Measurements from ENCODE around the gene ARF3. TPM values are rescaled to one million over a fixed set of nuclear protein-coding genes. Genes with fewer than 3 reads are reported as not detected.

Gene ARF3
- polyA plus RNA-seq, 3 donors: 56.5 to 88.5 (median 58.4) TPM

GRCh38 chr12:48903363-48903981 is 53.8 kb downstream of the ARF3 start:
- peak overlapping the region in 2 of 3 experiments; percentile 8 to 70 for H3K4me3 ChIP-seq (replicated peaks in 1 of 3; ENCODE audit: low read depth in 2 of 3, low read length in 3 of 3)
- no peaks in the 10 kb centered on the region for H4K20me1 ChIP-seq (ENCODE audit: insufficient read depth, low read length)
- 50% methylated on average over 12 of the region's 20 CpGs for WGBS (ENCODE audit: insufficient coverage)
- H3K27ac ChIP-seq (ENCODE audit: low read depth in 1 of 2, low read length in 2 of 2): no peak overlapping the region
- peak in 1 of 3 donors; percentile 54 for DNase-seq
- Mint-ChIP-seq H3K9me3 (no peaks in the 10 kb centered on the region), H3K27me3 (ENCODE audit: low read depth in 3 of 3) (peaks cover 5 to 31% (median 9%) of the 10 kb centered on the region in 3 donors), H3K4me1 (peaks cover 15% of the 10 kb centered on the region), H3K36me3 (no peaks in the 10 kb centered on the region), H3K27ac (peak overlapping the region in 2 of 7 donors; percentile 60 to 66), H3K4me3 (peak overlapping the region; percentile 73 to 89)
- no peaks in the 10 kb centered on the region for H3K9me3 ChIP-seq (replicated peaks in 1 of 2; ENCODE audit: control insufficient read depth in 1 of 2, insufficient read depth in 1 of 2, low read length in 2 of 2)
- peaks cover 11 to 13% of the 10 kb centered on the region in 2 donors for H3K4me1 ChIP-seq (ENCODE audit: control insufficient read depth in 1 of 2, insufficient read depth in 2 of 2, low read length in 2 of 2)
- H3K79me2 ChIP-seq (ENCODE audit: insufficient read depth, low read length): no peaks in the 10 kb centered on the region
- TF ChIP-seq, protein P1, sequence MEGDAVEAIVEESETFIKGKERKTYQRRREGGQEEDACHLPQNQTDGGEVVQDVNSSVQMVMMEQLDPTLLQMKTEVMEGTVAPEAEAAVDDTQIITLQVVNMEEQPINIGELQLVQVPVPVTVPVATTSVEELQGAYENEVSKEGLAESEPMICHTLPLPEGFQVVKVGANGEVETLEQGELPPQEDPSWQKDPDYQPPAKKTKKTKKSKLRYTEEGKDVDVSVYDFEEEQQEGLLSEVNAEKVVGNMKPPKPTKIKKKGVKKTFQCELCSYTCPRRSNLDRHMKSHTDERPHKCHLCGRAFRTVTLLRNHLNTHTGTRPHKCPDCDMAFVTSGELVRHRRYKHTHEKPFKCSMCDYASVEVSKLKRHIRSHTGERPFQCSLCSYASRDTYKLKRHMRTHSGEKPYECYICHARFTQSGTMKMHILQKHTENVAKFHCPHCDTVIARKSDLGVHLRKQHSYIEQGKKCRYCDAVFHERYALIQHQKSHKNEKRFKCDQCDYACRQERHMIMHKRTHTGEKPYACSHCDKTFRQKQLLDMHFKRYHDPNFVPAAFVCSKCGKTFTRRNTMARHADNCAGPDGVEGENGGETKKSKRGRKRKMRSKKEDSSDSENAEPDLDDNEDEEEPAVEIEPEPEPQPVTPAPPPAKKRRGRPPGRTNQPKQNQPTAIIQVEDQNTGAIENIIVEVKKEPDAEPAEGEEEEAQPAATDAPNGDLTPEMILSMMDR (IDR thresholded peaks at IDR 0.05): no peak
- intact Hi-C loops (cut with micrococcal nuclease): no loop called here
- peak overlapping the region; percentile 67 for H3K4me2 ChIP-seq (replicated peaks; ENCODE audit: extremely low read depth, low read length, poor library complexity, severe bottlenecking)
- peaks cover 3% of the 10 kb centered on the region in 2 donors for H3K27me3 ChIP-seq (ENCODE audit: control insufficient read depth in 2 of 2, insufficient read depth in 2 of 2, low read length in 2 of 2)
- H2AFZ ChIP-seq (ENCODE audit: insufficient read depth, low read depth, low read length, poor library complexity, severe bottlenecking): peak overlapping the region; percentile 19
- no peaks in the 10 kb centered on the region for H3K36me3 ChIP-seq (replicated peaks in 1 of 2; ENCODE audit: control insufficient read depth in 1 of 2, insufficient read depth in 2 of 2, low read length in 2 of 2)
- peak overlapping the region; percentile 4 for H3K9ac ChIP-seq (ENCODE audit: insufficient read depth, low read length, poor library complexity, severe bottlenecking)

- H3K27ac Mint-ChIP-seq: no peak overlapping the region
- H3K27me3 ChIP-seq (ENCODE audit: control insufficient read depth in 2 of 2, insufficient read depth in 2 of 2, low read length in 2 of 2): peaks cover 3% of the 10 kb centered on the region in 2 donors
- no peak for DNase-seq
- H3K27me3 Mint-ChIP-seq (ENCODE audit: low read depth in 3 of 3): peaks cover 6 to 31% (median 10%) of the 10 kb centered on the region in 3 donors
- no peaks in the 10 kb centered on the region for H3K36me3 ChIP-seq (replicated peaks in 1 of 2; ENCODE audit: control insufficient read depth in 1 of 2, insufficient read depth in 2 of 2, low read length in 2 of 2)
- no peak overlapping the region for H3K4me2 ChIP-seq (replicated peaks; ENCODE audit: extremely low read depth, low read length, poor library complexity, severe bottlenecking)
- no CpG with 5 or more reads among the region's 2 CpGs for WGBS (ENCODE audit: insufficient coverage)
- no peak overlapping the region for H3K4me3 ChIP-seq (replicated peaks in 1 of 3; ENCODE audit: low read depth in 2 of 3, low read length in 3 of 3)
- H3K9me3 Mint-ChIP-seq: no peaks in the 10 kb centered on the region
- H3K4me1 ChIP-seq (ENCODE audit: control insufficient read depth in 1 of 2, insufficient read depth in 2 of 2, low read length in 2 of 2): peaks cover 11 to 13% of the 10 kb centered on the region in 2 donors
- intact Hi-C loops (cut with micrococcal nuclease): no loop called here
- no peaks in the 10 kb centered on the region for H4K20me1 ChIP-seq (ENCODE audit: insufficient read depth, low read length)
- H3K4me1 Mint-ChIP-seq: peaks cover 15% of the 10 kb centered on the region
- TF ChIP-seq, protein P1 (IDR thresholded peaks at IDR 0.05): no peak
- no peak overlapping the region for H2AFZ ChIP-seq (ENCODE audit: insufficient read depth, low read depth, low read length, poor library complexity, severe bottlenecking)
- H3K9ac ChIP-seq (ENCODE audit: insufficient read depth, low read length, poor library complexity, severe bottlenecking): no peak overlapping the region
- H3K9me3 ChIP-seq (replicated peaks in 1 of 2; ENCODE audit: control insufficient read depth in 1 of 2, insufficient read depth in 1 of 2, low read length in 2 of 2): no peaks in the 10 kb centered on the region
- no peak overlapping the region for H3K27ac ChIP-seq (ENCODE audit: low read depth in 1 of 2, low read length in 2 of 2)
- no peaks in the 10 kb centered on the region for H3K36me3 Mint-ChIP-seq
- no peak overlapping the region for H3K4me3 Mint-ChIP-seq
- no peaks in the 10 kb centered on the region for H3K79me2 ChIP-seq (ENCODE audit: insufficient read depth, low read length)
Measured at GRCh38 chr12:48901278-48901677, 56.0 kb downstream of the ARF3 start.
